BE2C (cell line): ENCODE data around the gene DCXR. TPM values are rescaled to one million over a fixed set of nuclear protein-coding genes. Genes with fewer than 3 reads are reported as not detected.

Experiments
- DNase-seq: peaks from one replicate; pipeline ENCODE4 v3.0.0-alpha.2; 2020
- H3K27me3 ChIP-seq: fragments of 250-450 bp; sonication (Bioruptor Pico); 2 replicates; pipeline ENCODE4 v1.5.1; 2020; ENCODE audit warnings: mild to moderate bottlenecking
- H3K36me3 ChIP-seq: fragments of 250-450 bp; sonication (Bioruptor Pico); 2 replicates; pipeline ENCODE4 v1.5.1; 2020; ENCODE audit warnings: mild to moderate bottlenecking
- H3K4me1 ChIP-seq: fragments of 250-450 bp; sonication (Bioruptor Pico); 2 replicates; pipeline ENCODE4 v1.5.1; 2020
- H3K4me3 ChIP-seq: 2 replicates; pipeline ENCODE4 v1.5.1; 2011; ENCODE audit warnings: low read depth, low read length
- H3K9me3 ChIP-seq: fragments of 250-450 bp; sonication (Bioruptor Pico); 2 replicates; pipeline ENCODE4 v1.5.1; 2020
- CTCF ChIP-seq: IDR thresholded peaks from 2 replicates; pipeline ENCODE4 v1.5.1; 2012; ENCODE audit warnings: mild to moderate bottlenecking, low read depth, low read length
- polyA plus RNA-seq: library from polyadenylated mRNA; unstranded; fragments of >200 nt; gene quantifications from one replicate; pipeline ENCODE4 v1.2.1, GENCODE V29; 2012; ENCODE audit warnings: low read depth, missing spikeins; ENCODE audit not compliant: insufficient read length, insufficient read depth

Gene DCXR
- 335 TPM for polyA plus RNA-seq

- Histone ChIP-seq H3K4me1 (no peaks in the 10 kb centered on the region; the same call in 1 of the 2 replicates), H3K27me3 (no peaks in the 10 kb centered on the region), H3K9me3 (no peaks in the 10 kb centered on the region), H3K4me3 (peak within 1 kb of the TSS; percentile 80), H3K36me3 (0 out of 2 replicates have a peak, but pooled peaks cover 2% of the 10 kb centered on the region)
- DNase-seq: peak; percentile 99
- peak; percentile 64 for TF ChIP-seq CTCF
Measured at GRCh38 chr17:82037092-82037888, at the start of gene DCXR. TSS of gene DCXR (minus strand) at chr17:82037697. CDS start at chr17:82037682, 15 bp downstream.

- Histone ChIP-seq H3K4me1 (no peaks in the 10 kb centered on the region), H3K4me3 (no peak overlapping the region), H3K36me3 (peaks cover 97% of the 10 kb centered on the region), H3K9me3 (no peaks in the 10 kb centered on the region), H3K27me3 (no peaks in the 10 kb centered on the region)
- no peak for DNase-seq
- TF ChIP-seq CTCF: no peak
Measured at GRCh38 chr17:82085931-82086764, 48.7 kb upstream of the DCXR start.

GRCh38 chr17:82085031-82085861 lies 47.7 kb upstream of the DCXR start:
- no peak for TF ChIP-seq CTCF
- Histone ChIP-seq H3K27me3 (no peaks in the 10 kb centered on the region), H3K9me3 (no peaks in the 10 kb centered on the region), H3K4me1 (no peaks in the 10 kb centered on the region), H3K4me3 (no peak overlapping the region), H3K36me3 (peaks cover 97% of the 10 kb centered on the region)
- no peak for DNase-seq

- DNase-seq: no peak
- no peak for TF ChIP-seq CTCF
- H3K4me3 ChIP-seq: no peak overlapping the region
- no peaks in the 10 kb centered on the region for H3K9me3 ChIP-seq
- H3K36me3 ChIP-seq: peaks cover 97% of the 10 kb centered on the region
- H3K27me3 ChIP-seq: no peaks in the 10 kb centered on the region
- H3K4me1 ChIP-seq: no peaks in the 10 kb centered on the region
Measured at GRCh38 chr17:82084373-82085030, 47.0 kb upstream of the DCXR start.

- no peak for DNase-seq
- no peak overlapping the region for H3K4me3 ChIP-seq
- peaks cover 95% of the 10 kb centered on the region for H3K36me3 ChIP-seq
- no peaks in the 10 kb centered on the region for H3K27me3 ChIP-seq
- TF ChIP-seq CTCF: no peak
- H3K4me1 ChIP-seq: no peaks in the 10 kb centered on the region
- H3K9me3 ChIP-seq: no peaks in the 10 kb centered on the region
Measured at GRCh38 chr17:82083533-82084359, 46.2 kb upstream of the DCXR start.
